MCF 10A (cell line): ENCODE measurements around the gene PABPN1L. TPM values are rescaled to one million over a fixed set of nuclear protein-coding genes. Genes with fewer than 3 reads are reported as not detected.

Experiments
- BruUV-seq: library from RNA; stranded (reverse); fragments of 400-500 nt; replicated peaks from 2 replicates; lab custom pipeline; 2021; lab: Mats Ljungman, UMichigan
- CTCF ChIA-PET: fragments of 300-600 bp; sonication (Branson Sonifier 250); formaldehyde crosslinking; extraction: SDS; loops from one replicate; lab custom pipeline; 2021; ENCODE audit warnings: antibody characterized with exemption, inconsistent platforms; lab: Yijun Ruan, JAX
- POLR2A ChIA-PET: fragments of 300-600, 350-650 bp; sonication (Branson Sonifier 250); formaldehyde crosslinking; extraction: SDS; loops from one replicate; lab custom pipeline; 2020; ENCODE audit warnings: antibody characterized with exemption, inconsistent platforms; lab: Yijun Ruan, JAX
- DNase-seq: peaks from one replicate; pipeline ENCODE4 v3.0.0-alpha.2; 2018; ENCODE audit not compliant: unreplicated experiment
- H3K27ac Mint-ChIP-seq: one replicate; pipeline ENCODE4 v1.8.0; 2022; ENCODE audit warnings: mild to moderate bottlenecking, low read depth, mixed read lengths; ENCODE audit not compliant: unreplicated experiment
- H3K27me3 Mint-ChIP-seq: one replicate; pipeline ENCODE4 v1.8.0; 2022; ENCODE audit warnings: mixed read lengths; ENCODE audit not compliant: insufficient read depth, unreplicated experiment
- H3K36me3 Mint-ChIP-seq: one replicate; pipeline ENCODE4 v1.8.0; 2022; ENCODE audit warnings: mild to moderate bottlenecking, moderate library complexity, mixed read lengths; ENCODE audit not compliant: insufficient read depth, unreplicated experiment
- H3K4me1 Mint-ChIP-seq: one replicate; pipeline ENCODE4 v1.8.0; 2022; ENCODE audit warnings: mixed read lengths; ENCODE audit not compliant: insufficient read depth, unreplicated experiment
- H3K4me3 Mint-ChIP-seq: one replicate; pipeline ENCODE4 v1.8.0; 2022; ENCODE audit warnings: mild to moderate bottlenecking, moderate library complexity, mixed read lengths; ENCODE audit not compliant: unreplicated experiment
- H3K9me3 Mint-ChIP-seq: one replicate; pipeline ENCODE4 v1.8.0; 2022; ENCODE audit warnings: mixed read lengths; ENCODE audit not compliant: unreplicated experiment
- CTCF ChIP-seq: fragments of 200-600 bp; IDR thresholded peaks from one replicate; pipeline ENCODE4 v1.8.0; 2022; ENCODE audit warnings: antibody characterized with exemption, mild to moderate bottlenecking; ENCODE audit not compliant: unreplicated experiment
- intact Hi-C: fragments of 100-400 bp; cut with micrococcal nuclease; formaldehyde crosslinking; loops from 2 replicates; pipeline ENCODE4 v1.14.1; 2022
- total RNA-seq: library from RNA; stranded (reverse); gene quantifications from 2 replicates; pipeline ENCODE4 v1.2.3, GENCODE V29; 2022

PABPN1L gene
- total RNA-seq, 1 experiment from 2014 or later: not detected

GRCh38 chr16:88910284-88911135, 44.0 kb upstream of the PABPN1L start:
- no peak overlapping the region for H3K4me3 Mint-ChIP-seq
- H3K9me3 Mint-ChIP-seq: no peaks in the 10 kb centered on the region
- BruUV-seq: no TSS peak
- TF ChIP-seq CTCF: no peak
- H3K27ac Mint-ChIP-seq: no peak overlapping the region
- intact Hi-C loops: no loop called here
- peaks cover 5% of the 10 kb centered on the region for H3K4me1 Mint-ChIP-seq
- no peak for DNase-seq
- no peaks in the 10 kb centered on the region for H3K27me3 Mint-ChIP-seq
- ChIA-PET POLR2A (no interaction called here), CTCF (no interaction called here)
- H3K36me3 Mint-ChIP-seq: no peaks in the 10 kb centered on the region

GRCh38 chr16:88909431-88910210, 43.2 kb upstream of the PABPN1L start:
- Mint-ChIP-seq H3K27ac (no peak overlapping the region), H3K27me3 (no peaks in the 10 kb centered on the region), H3K36me3 (no peaks in the 10 kb centered on the region), H3K4me3 (no peak overlapping the region), H3K4me1 (peaks cover 5% of the 10 kb centered on the region), H3K9me3 (no peaks in the 10 kb centered on the region)
- TF ChIP-seq CTCF: no peak
- POLR2A ChIA-PET: no interaction called here
- CTCF ChIA-PET: no interaction called here
- no TSS peak for BruUV-seq
- no peak for DNase-seq
- intact Hi-C loops: no loop called here

- intact Hi-C loops: no loop called here
- DNase-seq: no peak
- Mint-ChIP-seq H3K27me3 (no peaks in the 10 kb centered on the region), H3K36me3 (no peaks in the 10 kb centered on the region), H3K4me3 (no peak overlapping the region), H3K4me1 (peaks cover 5% of the 10 kb centered on the region), H3K9me3 (no peaks in the 10 kb centered on the region), H3K27ac (no peak overlapping the region)
- POLR2A ChIA-PET: no interaction called here
- BruUV-seq: no TSS peak
- TF ChIP-seq CTCF: no peak
- CTCF ChIA-PET: no interaction called here
Measured at GRCh38 chr16:88908307-88908706, 41.8 kb upstream of the PABPN1L start.

- Mint-ChIP-seq H3K27ac (no peak overlapping the region), H3K4me1 (peaks cover 5% of the 10 kb centered on the region), H3K27me3 (no peaks in the 10 kb centered on the region), H3K9me3 (no peaks in the 10 kb centered on the region), H3K4me3 (no peak overlapping the region), H3K36me3 (no peaks in the 10 kb centered on the region)
- no peak for TF ChIP-seq CTCF
- no TSS peak for BruUV-seq
- intact Hi-C loops: no loop called here
- CTCF ChIA-PET: no interaction called here
- DNase-seq: peak; percentile 94
- POLR2A ChIA-PET: no interaction called here
Measured at GRCh38 chr16:88907768-88908167, 41.3 kb upstream of the PABPN1L start.
